Gastroesophageal sphincter (tissue), 4 donors: ENCODE measurements around the gene AEBP1. TPM values are rescaled to one million over a fixed set of nuclear protein-coding genes. Genes with fewer than 3 reads are reported as not detected.

Experiments used
- ATAC-seq: fragments of 150-250 bp; one replicate; pipeline ENCODE4 v1.9.1; 2016; ENCODE audit warnings: mild to moderate bottlenecking, moderate library complexity
- H3K27ac ChIP-seq, 4 donors: fragments of 200-600 bp; sonication (generic) in 3 of 4; 1 replicate in 3 of 4; 2 replicates in 1 of 4; pipeline ENCODE4 v1.5.1; 2016 to 2019
- H3K27me3 ChIP-seq: fragments of 200-600 bp; sonication (generic); one replicate; pipeline ENCODE4 v1.5.1; 2019
- H3K36me3 ChIP-seq, 2 donors: fragments of 200-600 bp; sonication (generic); one replicate each; pipeline ENCODE4 v1.5.1; 2019; ENCODE audit warnings: control low read depth in 1 of 2
- H3K4me1 ChIP-seq, 3 donors: fragments of 200-600 bp; sonication (generic); 1 replicate in 2 of 3; 2 replicates in 1 of 3; pipeline ENCODE4 v1.5.1; 2016 to 2019; ENCODE audit warnings: control low read depth in 2 of 3
- H3K4me3 ChIP-seq, 2 donors: fragments of 200-600 bp; sonication (generic); one replicate each; pipeline ENCODE4 v1.5.1; 2019; ENCODE audit warnings: mild to moderate bottlenecking in 1 of 2, moderate library complexity in 1 of 2
- H3K9me3 ChIP-seq, 3 donors: fragments of 200-600 bp; sonication (generic); one replicate each; pipeline ENCODE4 v1.5.1; 2017 to 2019; ENCODE audit warnings: control low read depth in 2 of 3
- CTCF ChIP-seq, 4 experiments: fragments of 200-600 bp in 2 of 4; fragments of 450-650 bp in 2 of 4; sonication (generic) in 1 of 4; IDR thresholded peaks; one replicate each; pipeline ENCODE4 v1.5.1; 2017 to 2019; ENCODE audit warnings: antibody characterized with exemption in 4 of 4, mild to moderate bottlenecking in 2 of 4, moderate library complexity in 2 of 4
- EP300 ChIP-seq: sonication (generic); formaldehyde crosslinking; IDR thresholded peaks from one replicate; pipeline ENCODE4 v1.6.1; 2017; ENCODE audit warnings: antibody characterized with exemption, mild to moderate bottlenecking
- POLR2A ChIP-seq, 2 donors: fragments of 450-650 bp; IDR thresholded peaks; one replicate each; pipeline ENCODE4 v1.6.1; 2017; ENCODE audit warnings: antibody characterized with exemption in 2 of 2, mild to moderate bottlenecking in 2 of 2, moderate library complexity in 1 of 2
- POLR2AphosphoS5 ChIP-seq: sonication (generic); formaldehyde crosslinking; IDR thresholded peaks from one replicate; pipeline ENCODE4 v1.6.1; 2017; ENCODE audit warnings: antibody characterized with exemption
- WGBS, 2 donors: methylation state at CpG; one replicate each; pipeline ENCODE4 v1.1.5; 2018; ENCODE audit warnings: low coverage in 1 of 2; 5-methylcytosine and 5-hydroxymethylcytosine counted together
- total RNA-seq, 4 donors: library from RNA; depleted of rRNA; stranded (reverse); fragments of >200 nt; gene quantifications; one replicate each; pipeline ENCODE4 v1.1.0, GENCODE V29; 2016

AEBP1 gene
- total RNA-seq, 4 donors from 2014 or later: 101 to 248 (median 171) TPM

GRCh38 chr7:44134943-44135628 lies 30.9 kb downstream of the AEBP1 start:
- no peaks in the 10 kb centered on the region for H3K9me3 ChIP-seq
- no peaks in the 10 kb centered on the region for H3K4me1 ChIP-seq
- ATAC-seq: no peak
- H3K27me3 ChIP-seq: no peaks in the 10 kb centered on the region
- 90 to 100% methylated on average over 2 to 4 of the region's 4 CpGs for WGBS, 2 donors
- H3K4me3 ChIP-seq: no peak overlapping the region
- H3K36me3 ChIP-seq: no peaks in the 10 kb centered on the region
- H3K27ac ChIP-seq: no peak overlapping the region
- TF ChIP-seq EP300: no peak
- no peak for TF ChIP-seq POLR2A (IDR thresholded peaks at IDR 0.05)
- no peak for TF ChIP-seq POLR2AphosphoS5
- TF ChIP-seq CTCF (IDR thresholded peaks at IDR 0.05): no peak

- ATAC-seq: no peak
- Histone ChIP-seq H3K27ac (no peak overlapping the region), H3K9me3 (no peaks in the 10 kb centered on the region), H3K27me3 (no peaks in the 10 kb centered on the region), H3K36me3 (no peaks in the 10 kb centered on the region), H3K4me1 (no peaks in the 10 kb centered on the region), H3K4me3 (no peak overlapping the region)
- TF ChIP-seq POLR2A (IDR thresholded peaks at IDR 0.05) (no peak), POLR2AphosphoS5 (no peak), CTCF (IDR thresholded peaks at IDR 0.05) (no peak), EP300 (no peak)
- WGBS, 2 donors: 80 to 93% methylated on average over 3 to 4 of the region's 5 CpGs
Measured at GRCh38 chr7:44136731-44137130, 32.6 kb downstream of the AEBP1 start.

- no peak for ATAC-seq
- Histone ChIP-seq H3K4me3 (no peak overlapping the region), H3K9me3 (no peaks in the 10 kb centered on the region), H3K27me3 (no peaks in the 10 kb centered on the region), H3K27ac (no peak overlapping the region), H3K36me3 (no peaks in the 10 kb centered on the region), H3K4me1 (no peaks in the 10 kb centered on the region)
- WGBS, 2 donors: 100% methylated on average over 2 of the region's 8 CpGs; no CpG with 5 or more reads in 1 of the 2 donors
- no peak for TF ChIP-seq EP300
- no peak for TF ChIP-seq CTCF (IDR thresholded peaks at IDR 0.05)
- TF ChIP-seq POLR2AphosphoS5: no peak
- TF ChIP-seq POLR2A (IDR thresholded peaks at IDR 0.05): no peak
Measured at GRCh38 chr7:44138698-44139097, 34.6 kb downstream of the AEBP1 start.

GRCh38 chr7:44139311-44140010 lies 35.3 kb downstream of the AEBP1 start:
- H3K4me1 ChIP-seq: no peaks in the 10 kb centered on the region
- H3K36me3 ChIP-seq: no peaks in the 10 kb centered on the region
- no peak overlapping the region for H3K4me3 ChIP-seq
- H3K27ac ChIP-seq: no peak overlapping the region
- no peaks in the 10 kb centered on the region for H3K9me3 ChIP-seq
- TF ChIP-seq EP300: no peak
- TF ChIP-seq POLR2A (IDR thresholded peaks at IDR 0.05): no peak
- TF ChIP-seq CTCF (IDR thresholded peaks at IDR 0.05): no peak
- TF ChIP-seq POLR2AphosphoS5: no peak
- H3K27me3 ChIP-seq: peaks cover under 1% of the 10 kb centered on the region
- ATAC-seq: no peak
- WGBS, 2 donors: no CpG with 5 or more reads among the region's 14 CpGs

GRCh38 chr7:44140341-44140740 lies 36.2 kb downstream of the AEBP1 start:
- Histone ChIP-seq H3K9me3 (no peaks in the 10 kb centered on the region), H3K27me3 (peaks cover 9% of the 10 kb centered on the region), H3K36me3 (no peaks in the 10 kb centered on the region), H3K4me1 (peaks cover 0 to 4% (median 3%) of the 10 kb centered on the region in 3 donors), H3K4me3 (no peak overlapping the region), H3K27ac (no peak overlapping the region)
- no peak for TF ChIP-seq EP300
- no peak for TF ChIP-seq POLR2AphosphoS5
- no peak for TF ChIP-seq CTCF (IDR thresholded peaks at IDR 0.05)
- no peak for TF ChIP-seq POLR2A (IDR thresholded peaks at IDR 0.05)
- no peak for ATAC-seq
- no CpG with 5 or more reads among the region's 10 CpGs for WGBS, 2 donors
